CD4-positive, alpha-beta T cell (primary cell): ENCODE results near the gene G6PC3. TPM values are rescaled to one million over a fixed set of nuclear protein-coding genes. Genes with fewer than 3 reads are reported as not detected.

Experiments used
- ATAC-seq: fragments of 200-7000 bp; cut with Tn5 transposase; one replicate; pipeline ENCODE4 v1.10.0; 2022; ENCODE audit warnings: mild to moderate bottlenecking; ENCODE audit not compliant: poor library complexity
- CTCF ChIA-PET: fragments of 350-600 bp; sonication (Branson Sonifier 250); formaldehyde crosslinking; loops from one replicate; lab custom pipeline; 2021; ENCODE audit warnings: antibody characterized with exemption, inconsistent platforms; lab: Charles Lee
- POLR2A ChIA-PET: fragments of 350-600 bp; sonication (Branson Sonifier 250); formaldehyde crosslinking; loops from one replicate; lab custom pipeline; 2021; ENCODE audit warnings: antibody characterized with exemption, inconsistent platforms; lab: Charles Lee
- DNase-seq, 14 experiments: peaks; one replicate each; pipeline ENCODE4 v3.0.0-alpha.2; 2013 to 2020; ENCODE audit warnings: mixed read lengths in 2 of 14
- H3K27ac ChIP-seq, 2 donors: one replicate each; pipeline versions ENCODE4 v1.5.1 to v1.7.0; 2013; ENCODE audit warnings: low read length in 2 of 2, low read depth in 1 of 2, mild to moderate bottlenecking in 1 of 2
- H3K27me3 ChIP-seq, 2 experiments: 1 replicate in 1 of 2; 2 replicates in 1 of 2; pipeline versions ENCODE4 v1.6.1 to v1.7.0; 2013; ENCODE audit warnings: low read length in 2 of 2, control low read depth in 1 of 2, mild to moderate bottlenecking in 1 of 2, moderate library complexity in 1 of 2; ENCODE audit not compliant: insufficient read depth in 2 of 2, control insufficient read depth in 1 of 2
- H3K36me3 ChIP-seq: one replicate; pipeline ENCODE4 v1.6.1; 2013; ENCODE audit warnings: low read length, control low read depth; ENCODE audit not compliant: insufficient read depth
- H3K4me1 ChIP-seq: one replicate; pipeline ENCODE4 v1.6.1; 2013; ENCODE audit warnings: low read length, control low read depth; ENCODE audit not compliant: insufficient read depth
- H3K4me3 ChIP-seq: one replicate; pipeline ENCODE4 v1.5.1; 2013; ENCODE audit warnings: mild to moderate bottlenecking, low read length, moderate library complexity
- H3K9me3 ChIP-seq, 2 experiments: 1 replicate in 1 of 2; 2 replicates in 1 of 2; pipeline versions ENCODE4 v1.6.1 to v1.7.0; 2013; ENCODE audit warnings: low read length in 2 of 2, mild to moderate bottlenecking in 2 of 2, control low read depth in 1 of 2, moderate library complexity in 1 of 2; ENCODE audit not compliant: control insufficient read depth in 1 of 2, insufficient read depth in 1 of 2
- H3K27ac Mint-ChIP-seq: one replicate; pipeline ENCODE4 v1.8.0; 2020; ENCODE audit warnings: mixed read lengths
- H3K27me3 Mint-ChIP-seq: one replicate; pipeline ENCODE4 v1.8.0; 2021; ENCODE audit warnings: mixed read lengths
- H3K36me3 Mint-ChIP-seq: one replicate; pipeline ENCODE4 v1.8.0; 2021; ENCODE audit warnings: low read depth, mixed read lengths
- H3K4me1 Mint-ChIP-seq: one replicate; pipeline ENCODE4 v1.8.0; 2021; ENCODE audit warnings: low read depth, mixed read lengths
- H3K4me3 Mint-ChIP-seq: one replicate; pipeline ENCODE4 v1.8.0; 2020; ENCODE audit warnings: mild to moderate bottlenecking, mixed read lengths
- H3K9me3 Mint-ChIP-seq: one replicate; pipeline ENCODE4 v1.8.0; 2020; ENCODE audit warnings: mixed read lengths
- CTCF ChIP-seq: fragments of 200-600 bp; IDR thresholded peaks from one replicate; pipeline ENCODE4 v1.8.0; 2022; ENCODE audit warnings: antibody characterized with exemption, mild to moderate bottlenecking
- intact Hi-C, 2 experiments: fragments of 100-400 bp; cut with DNase I in 1 of 2; cut with micrococcal nuclease in 1 of 2; formaldehyde crosslinking; loops; one replicate each; pipeline versions ENCODE4 v1.15.1 to v1.9.0; 2023 to 2025; cut with DNase I, micrococcal nuclease
- total RNA-seq, 174 experiments: library from RNA in 2 of 174; stranded (reverse) in 2 of 174; gene quantifications; one replicate each; pipeline ENCODE4 v1.2.3 and lab custom pipeline; 2021 to 2026

Gene G6PC3
- total RNA-seq, 2 experiments from 2014 or later, result 5.6 to 5.8 TPM

DNA sequence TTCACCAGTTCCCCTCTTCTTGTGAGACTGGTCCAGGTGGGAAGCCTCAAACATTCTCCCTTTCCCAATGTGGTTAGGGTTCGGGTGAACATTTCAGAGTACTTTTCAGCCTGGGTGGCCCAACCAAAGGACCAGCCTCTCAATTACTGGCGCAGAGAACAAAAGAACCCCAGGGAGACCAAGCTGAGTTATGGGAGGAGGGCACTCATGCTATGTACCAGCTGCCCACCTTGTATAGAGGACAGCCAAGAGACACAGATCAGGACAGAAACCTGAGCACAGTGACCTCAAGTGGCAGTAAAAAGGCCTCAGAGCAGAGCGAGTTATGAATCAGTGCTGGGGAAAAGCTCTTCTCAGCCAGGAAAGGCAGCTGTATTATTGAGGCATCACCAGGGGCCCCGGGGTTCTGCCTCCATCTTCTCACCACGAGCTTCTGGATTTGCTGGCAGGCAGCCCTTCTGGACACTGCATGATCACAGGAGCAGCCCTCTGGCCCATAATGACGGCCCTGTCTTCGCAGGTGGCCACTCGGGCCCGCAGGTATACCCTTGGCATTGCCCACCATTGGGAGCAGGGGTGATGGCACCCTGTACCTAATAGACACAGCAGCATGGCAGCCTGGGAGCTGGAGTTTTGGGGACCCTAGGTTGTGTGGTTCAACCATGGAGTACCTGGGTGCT lies 3.8 kb downstream of the G6PC3 start:
- DNase-seq (no peak), ATAC-seq (no peak)
- H3K27ac Mint-ChIP-seq, result peak overlapping the region; percentile 63
- H3K4me3 ChIP-seq, result no peak overlapping the region
- intact Hi-C loops, result no loop called here
- H3K27me3 Mint-ChIP-seq, result no peaks in the 10 kb centered on the region
- peaks cover 29% of the 10 kb centered on the region for H3K4me1 Mint-ChIP-seq
- H3K27ac ChIP-seq, result no peak overlapping the region
- H3K9me3 ChIP-seq, result no peaks in the 10 kb centered on the region
- peaks cover 34% of the 10 kb centered on the region for H3K36me3 ChIP-seq
- no peak overlapping the region for H3K4me3 Mint-ChIP-seq
- ChIA-PET CTCF (no interaction called here), POLR2A (no interaction called here)
- H3K36me3 Mint-ChIP-seq, result peaks cover 44% of the 10 kb centered on the region
- no peaks in the 10 kb centered on the region for H3K9me3 Mint-ChIP-seq
- TF ChIP-seq CTCF, result no peak
- H3K27me3 ChIP-seq, result no peaks in the 10 kb centered on the region
- peaks cover 22% of the 10 kb centered on the region for H3K4me1 ChIP-seq

DNA sequence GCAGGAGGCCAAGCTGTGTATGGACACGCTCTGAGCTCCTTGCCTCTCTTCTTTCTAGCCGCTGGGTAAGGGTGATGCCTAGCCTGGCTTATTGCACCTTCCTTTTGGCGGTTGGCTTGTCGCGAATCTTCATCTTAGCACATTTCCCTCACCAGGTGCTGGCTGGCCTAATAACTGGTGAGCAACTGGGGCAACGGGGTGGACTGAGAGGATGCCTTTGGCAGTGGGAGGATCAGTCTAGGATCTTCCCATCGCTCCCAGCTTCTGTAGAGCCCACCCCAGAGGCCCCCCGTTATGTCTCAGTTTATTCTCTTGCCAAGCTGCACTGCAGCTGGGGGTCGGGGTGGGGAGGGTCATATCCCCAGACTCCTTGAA lies 4.4 kb downstream of the G6PC3 start:
- intact Hi-C loops, result no loop called here
- no peaks in the 10 kb centered on the region for H3K27me3 ChIP-seq
- Mint-ChIP-seq H3K4me1 (peaks cover 27% of the 10 kb centered on the region), H3K36me3 (peaks cover 48% of the 10 kb centered on the region), H3K27me3 (no peaks in the 10 kb centered on the region), H3K9me3 (no peaks in the 10 kb centered on the region), H3K27ac (peak overlapping the region; percentile 63), H3K4me3 (no peak overlapping the region)
- peaks cover 19% of the 10 kb centered on the region for H3K4me1 ChIP-seq
- ChIA-PET CTCF (no interaction called here), POLR2A (no interaction called here)
- DNase-seq (no peak), ATAC-seq (no peak)
- no peak for TF ChIP-seq CTCF
- H3K36me3 ChIP-seq, result peaks cover 38% of the 10 kb centered on the region
- H3K27ac ChIP-seq, result no peak overlapping the region
- H3K9me3 ChIP-seq, result no peaks in the 10 kb centered on the region
- no peak overlapping the region for H3K4me3 ChIP-seq

GRCh38 chr17:44075598-44076293 lies 5.2 kb downstream of the G6PC3 start:
- no peak for TF ChIP-seq CTCF
- H3K4me3 Mint-ChIP-seq, result no peak overlapping the region
- Histone ChIP-seq H3K4me3 (no peak overlapping the region), H3K4me1 (peaks cover 13% of the 10 kb centered on the region), H3K9me3 (no peaks in the 10 kb centered on the region), H3K27me3 (no peaks in the 10 kb centered on the region), H3K27ac (no peak overlapping the region), H3K36me3 (peaks cover 43% of the 10 kb centered on the region)
- H3K27me3 Mint-ChIP-seq, result no peaks in the 10 kb centered on the region
- ChIA-PET CTCF (no interaction called here), POLR2A (no interaction called here)
- no peaks in the 10 kb centered on the region for H3K9me3 Mint-ChIP-seq
- no peak for DNase-seq
- peaks cover 19% of the 10 kb centered on the region for H3K4me1 Mint-ChIP-seq
- H3K27ac Mint-ChIP-seq, result peak overlapping the region; percentile 63
- H3K36me3 Mint-ChIP-seq, result peaks cover 56% of the 10 kb centered on the region
- intact Hi-C loops, result no loop called here
- ATAC-seq, result no peak
